HCT116 (cell line): Measurements from ENCODE around the gene PHOX2A. TPM values are rescaled to one million over a fixed set of nuclear protein-coding genes. Genes with fewer than 3 reads are reported as not detected.

Experiments
- ATAC-seq: fragments of 200-7000 bp; cut with Tn5 transposase; 2 replicates; pipeline ENCODE4 v1.9.1; 2020; ENCODE audit warnings: mild to moderate bottlenecking, moderate library complexity
- BruUV-seq: library from RNA; stranded (reverse); fragments of 400-500 nt; replicated peaks from 2 replicates; lab custom pipeline; 2021; lab: Mats Ljungman, UMichigan
- CTCF ChIA-PET: fragments of 300-600 bp; sonication (Branson Sonifier 250); formaldehyde crosslinking; loops from one replicate; lab custom pipeline; 2021; ENCODE audit warnings: antibody characterized with exemption; lab: Charles Lee
- POLR2A ChIA-PET: fragments of 300-600, 350-600 bp; sonication (Branson Sonifier 250); formaldehyde crosslinking; loops from one replicate; lab custom pipeline; 2021; ENCODE audit warnings: antibody characterized with exemption; lab: Charles Lee
- RAD21 ChIA-PET, 2 experiments: fragments of 300-600 bp; sonication (Branson Sonifier 250); formaldehyde crosslinking; loops; one replicate each; lab custom pipeline; 2023; ENCODE audit warnings: low total read pairs in 2 of 2; ENCODE audit not compliant: uncharacterized antibody in 2 of 2, unreplicated experiment in 2 of 2, low non-redundant PET in 1 of 2; lab: Charles Lee
- DNase-seq: peaks from one replicate; pipeline ENCODE4 v3.0.0-alpha.2; 2010; ENCODE audit warnings: low read depth, low spot score
- H2AFZ ChIP-seq: fragments of 200-600 bp; shearing (Covaris generic), sonication (generic); 2 replicates; pipeline ENCODE4 v1.6.1; 2017; ENCODE audit warnings: low read depth, mixed run types, mixed read lengths, antibody characterized with exemption, low read length; ENCODE audit not compliant: poor library complexity, severe bottlenecking
- H3K27ac ChIP-seq: 2 replicates; pipeline ENCODE4 v1.5.1; 2012; ENCODE audit warnings: low read depth, low read length
- H3K27me3 ChIP-seq: fragments of 200-600 bp; sonication (generic); 2 replicates; pipeline ENCODE4 v1.6.1; 2016; ENCODE audit warnings: mixed run types, low read length, mixed read lengths; ENCODE audit not compliant: insufficient read depth
- H3K36me3 ChIP-seq, 2 experiments: fragments of 200-500 bp in 1 of 2; fragments of 200-600 bp in 1 of 2; sonication (Bioruptor generic) in 1 of 2; sonication (generic) in 1 of 2; 2 replicates each; pipeline versions ENCODE4 v1.5.1 to v1.6.1; 2014 to 2016; ENCODE audit warnings: low read length in 2 of 2, inconsistent platforms in 1 of 2, mixed read lengths in 1 of 2, mixed run types in 1 of 2; ENCODE audit not compliant: insufficient read depth in 2 of 2, control insufficient read depth in 1 of 2
- H3K4me1 ChIP-seq, 2 experiments: fragments of 200-600 bp in 1 of 2; sonication (generic) in 1 of 2; 2 replicates each; pipeline versions ENCODE4 v1.5.1 to v1.6.1; 2012 to 2017; ENCODE audit warnings: low read length in 2 of 2, inconsistent platforms in 1 of 2, mild to moderate bottlenecking in 1 of 2, mixed read lengths in 1 of 2, mixed run types in 1 of 2, moderate library complexity in 1 of 2; ENCODE audit not compliant: insufficient read depth in 2 of 2, control insufficient read depth in 1 of 2
- H3K4me2 ChIP-seq: fragments of 200-600 bp; sonication (generic); 2 replicates; pipeline ENCODE4 v1.6.1; 2017; ENCODE audit warnings: mixed run types, low read length, mixed read lengths
- H3K4me3 ChIP-seq, 2 experiments: fragments of 200-600 bp in 1 of 2; sonication (generic) in 1 of 2; replicated peaks in 1 of 2; 2 replicates each; pipeline ENCODE4 v1.5.1; 2011 to 2016; ENCODE audit warnings: low read length in 2 of 2, control low read depth in 1 of 2, low read depth in 1 of 2, mild to moderate bottlenecking in 1 of 2, mixed read lengths in 1 of 2, mixed run types in 1 of 2
- H3K79me2 ChIP-seq: fragments of 200-600 bp; sonication (generic); 2 replicates; pipeline ENCODE4 v1.6.1; 2017; ENCODE audit warnings: mild to moderate bottlenecking, mixed run types, low read length, moderate library complexity, mixed read lengths; ENCODE audit not compliant: insufficient read depth
- H3K9ac ChIP-seq: fragments of 200-600 bp; sonication (generic); 2 replicates; pipeline ENCODE4 v1.6.1; 2016; ENCODE audit warnings: low read length, mixed read lengths
- H3K9me2 ChIP-seq: fragments of 200-600 bp; sonication (generic), shearing (Covaris generic); 2 replicates; pipeline ENCODE4 v1.6.1; 2017; ENCODE audit warnings: mixed run types, mild to moderate bottlenecking, moderate library complexity; ENCODE audit not compliant: insufficient read depth
- H3K9me3 ChIP-seq, 2 experiments: fragments of 200-500 bp in 1 of 2; fragments of 200-600 bp in 1 of 2; sonication (Bioruptor generic) in 1 of 2; sonication (generic) in 1 of 2; 2 replicates each; pipeline ENCODE4 v1.6.1; 2014 to 2017; ENCODE audit warnings: low read length in 2 of 2, mixed read lengths in 2 of 2, inconsistent platforms in 1 of 2, low read depth in 1 of 2, mild to moderate bottlenecking in 1 of 2, mixed run types in 1 of 2, moderate library complexity in 1 of 2; ENCODE audit not compliant: control insufficient read depth in 1 of 2, insufficient read depth in 1 of 2
- H4K20me1 ChIP-seq: fragments of 200-600 bp; sonication (generic), shearing (Covaris generic); 2 replicates; pipeline ENCODE4 v1.6.1; 2017; ENCODE audit warnings: mixed run types, mild to moderate bottlenecking, moderate library complexity; ENCODE audit not compliant: insufficient read depth
- ATF3 ChIP-seq: IDR thresholded peaks from 2 replicates; pipeline ENCODE4 v1.6.1; 2012
- CBX3 ChIP-seq: IDR thresholded peaks from 2 replicates; pipeline ENCODE4 v1.6.1; 2012; ENCODE audit warnings: low read depth
- CEBPB ChIP-seq: IDR thresholded peaks from 2 replicates; pipeline ENCODE4 v1.6.1; 2012; ENCODE audit warnings: low read depth
- ELF1 ChIP-seq: IDR thresholded peaks from 2 replicates; pipeline ENCODE4 v1.6.1; 2012; ENCODE audit warnings: low read depth, borderline replicate concordance
- EZH2 ChIP-seq: fragments of 200-600 bp; sonication (generic); IDR thresholded peaks from 2 replicates; pipeline ENCODE4 v1.6.1; 2017; ENCODE audit warnings: antibody characterized with exemption, mixed run types
- EZH2phosphoT487 ChIP-seq: fragments of 200-600 bp; IDR thresholded peaks from 2 replicates; pipeline ENCODE4 v1.6.1; 2018; ENCODE audit warnings: antibody characterized with exemption, borderline replicate concordance
- FOSL1 ChIP-seq: IDR thresholded peaks from 2 replicates; pipeline ENCODE4 v1.6.1; 2012; ENCODE audit warnings: low read depth
- POLR2A ChIP-seq: IDR thresholded peaks from 2 replicates; pipeline ENCODE4 v1.7.0; 2011; ENCODE audit warnings: borderline replicate concordance; ENCODE audit not compliant: insufficient read depth, insufficient read length; ENCODE audit errors: extremely low read depth
- RAD21 ChIP-seq: IDR thresholded peaks from 2 replicates; pipeline ENCODE4 v1.6.1; 2012; ENCODE audit warnings: low read depth, mild to moderate bottlenecking
- REST ChIP-seq: IDR thresholded peaks from 2 replicates; pipeline ENCODE4 v1.6.1; 2012; ENCODE audit warnings: low read depth
- SIN3A ChIP-seq: IDR thresholded peaks from 2 replicates; pipeline ENCODE4 v1.6.1; 2012; ENCODE audit warnings: low read depth
- SP1 ChIP-seq: IDR thresholded peaks from 2 replicates; pipeline ENCODE4 v1.6.1; 2012; ENCODE audit warnings: low read depth
- TCF7L2 ChIP-seq: IDR thresholded peaks from 2 replicates; pipeline ENCODE4 v1.7.0; 2011; ENCODE audit warnings: borderline replicate concordance, inconsistent platforms; ENCODE audit not compliant: insufficient read depth, insufficient read length; ENCODE audit errors: extremely low read depth
- YY1 ChIP-seq: IDR thresholded peaks from 2 replicates; pipeline ENCODE4 v1.6.1; 2011; ENCODE audit warnings: low read length, low read depth, moderate library complexity, mild to moderate bottlenecking; ENCODE audit not compliant: insufficient replicate concordance; ENCODE audit errors: extremely low read depth
- ZBTB33 ChIP-seq: IDR thresholded peaks from 2 replicates; pipeline ENCODE4 v1.6.1; 2011; ENCODE audit warnings: mild to moderate bottlenecking, low read length, moderate library complexity; ENCODE audit not compliant: insufficient replicate concordance; ENCODE audit errors: extremely low read depth
- ZFX ChIP-seq: fragments of 450-650 bp; IDR thresholded peaks from 2 replicates; pipeline ENCODE4 v1.6.1; 2017
- ZNF274 ChIP-seq: fragments of 200-500 bp; sonication (Bioruptor generic); IDR thresholded peaks from 2 replicates; pipeline ENCODE4 v1.6.1; 2014; ENCODE audit warnings: mild to moderate bottlenecking, low read depth, low read length, inconsistent platforms
- intact Hi-C: fragments of 100-400 bp; cut with micrococcal nuclease; formaldehyde crosslinking; loops from 2 replicates; pipeline ENCODE4 v1.10.0; 2022
- total RNA-seq: library from RNA; stranded (reverse); gene quantifications from one replicate; pipeline ENCODE4 v1.2.1, GENCODE V29; 2021; ENCODE audit not compliant: unreplicated experiment
- TF ChIP-seq, protein P1 (sequence below): IDR thresholded peaks from 2 replicates; pipeline ENCODE4 v1.6.1; 2012

The PHOX2A gene
- total RNA-seq, 1 experiment from 2014 or later = not detected

- intact Hi-C loops = loop anchor here (1.0 kb wide), 1 partner anchor 213 kb away; no protein-coding TSS in a partner anchor
These were observed 5.3 kb downstream of the PHOX2A start for GRCh38 chr11:72238492-72239312.

More at GRCh38 chr11:72238492-72239312, 5.3 kb downstream of the PHOX2A start:
- Histone ChIP-seq H3K79me2 (no peaks in the 10 kb centered on the region), H3K9me2 (no peaks in the 10 kb centered on the region), H3K9ac (no peak overlapping the region), H3K4me3 (no peak overlapping the region), H3K9me3 (no peaks in the 10 kb centered on the region), H2AFZ (no peak overlapping the region), H4K20me1 (no peaks in the 10 kb centered on the region), H3K4me1 (peaks cover 0 to 4% of the 10 kb centered on the region in 2 experiments; a peak in 1 of 4 replicates), H3K36me3 (peaks cover 5 to 6% of the 10 kb centered on the region in 2 experiments; a peak in 2 of 4 replicates), H3K27ac (no peak overlapping the region), H3K27me3 (no peaks in the 10 kb centered on the region), H3K4me2 (no peak overlapping the region)
- ChIA-PET POLR2A (interaction anchor here (0.9 kb wide), 1 partner anchor 126 kb away, joined by 3 read pairs; the partner anchor contains the start of gene ANAPC15), RAD21 (interaction anchor here in 1 of 2 experiments (1.2 kb wide), 1 partner anchor 175 kb away, joined by 3 read pairs; no protein-coding TSS in a partner anchor), CTCF (interaction anchor here (0.6 to 1.4 kb wide), 11 partner anchors 8 to 260 kb away, joined by 3 to 10 read pairs (median 5); partner anchors contain the start of gene CLPB)
- peak; percentile 4; the same call in 1 of the 2 replicates for ATAC-seq
- no peak for DNase-seq
- TSS peak; percentile 47 for BruUV-seq
- no peak for TF ChIP-seq ATF3
- no peak for TF ChIP-seq SIN3A
- no peak for TF ChIP-seq RAD21
- TF ChIP-seq ZBTB33 = no peak
- TF ChIP-seq TCF7L2 = no peak
- TF ChIP-seq CBX3 = no peak
- TF ChIP-seq YY1 = no peak
- no peak for TF ChIP-seq REST
- TF ChIP-seq ZNF274 = no peak
- no peak for TF ChIP-seq SP1
- TF ChIP-seq EZH2phosphoT487 = no peak
- TF ChIP-seq ZFX = no peak
- TF ChIP-seq EZH2 = no peak
- TF ChIP-seq FOSL1 = no peak
- TF ChIP-seq ELF1 = no peak
- no peak for TF ChIP-seq CEBPB
- TF ChIP-seq, protein P1, sequence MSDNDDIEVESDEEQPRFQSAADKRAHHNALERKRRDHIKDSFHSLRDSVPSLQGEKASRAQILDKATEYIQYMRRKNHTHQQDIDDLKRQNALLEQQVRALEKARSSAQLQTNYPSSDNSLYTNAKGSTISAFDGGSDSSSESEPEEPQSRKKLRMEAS = no peak
- TF ChIP-seq POLR2A = no peak
